Measurements from ENCODE around the gene CD28.
A peak's percentile ranks its signal among the peaks of the same experiment; 100 is the strongest.

CD28 gene

DNA sequence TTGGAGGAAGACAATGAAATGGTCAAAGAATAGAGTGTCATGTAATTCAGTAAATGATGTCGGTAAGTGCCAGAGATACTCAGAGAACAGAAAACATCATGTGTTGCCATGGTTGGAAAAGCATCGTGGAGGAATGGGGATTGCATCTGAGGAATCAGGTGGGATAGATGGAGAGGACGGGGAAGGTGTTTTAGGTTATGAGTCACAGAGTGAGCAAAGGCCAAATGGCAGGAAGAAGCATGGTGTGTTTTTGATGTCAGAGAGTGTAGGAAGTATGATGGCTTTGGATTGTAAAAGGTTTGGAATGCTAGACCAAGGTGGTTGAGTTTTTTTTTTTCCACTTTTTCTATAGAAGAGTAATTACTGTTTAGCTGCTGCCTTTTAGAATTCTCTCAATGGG lies 27.5 kb upstream of the CD28 start:
- Mint-ChIP-seq H3K36me3 (peaks cover 2% of the 10 kb centered on the region), H3K27ac (no peak overlapping the region), H3K27me3 (peaks cover 27% of the 10 kb centered on the region), H3K4me1 (no peaks in the 10 kb centered on the region), H3K4me3 (no peak overlapping the region), H3K9me3 (peaks cover 3% of the 10 kb centered on the region)
- no peak for DNase-seq (ENCODE audit: low spot score in 2 of 2)
- ATAC-seq (ENCODE audit: low read depth): no peak

DNA sequence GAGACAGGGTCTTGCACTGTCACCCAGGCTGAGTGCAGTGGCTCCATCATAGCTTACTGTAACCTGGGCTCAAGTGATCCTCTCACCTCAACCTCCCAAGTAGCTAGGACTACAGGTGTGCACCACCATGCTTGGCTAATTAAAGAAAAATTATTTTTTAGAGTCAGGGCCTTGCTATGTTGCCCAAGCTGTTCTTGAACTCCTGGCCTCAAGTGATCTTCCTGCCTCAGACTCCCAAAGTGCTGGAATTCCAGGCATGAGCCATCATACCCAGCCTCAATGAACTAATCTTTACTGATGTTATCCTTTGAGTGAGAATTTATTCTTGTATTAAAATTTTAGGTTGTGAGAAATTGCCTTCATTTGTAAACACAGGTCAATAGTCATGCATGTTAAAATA lies 27.0 kb upstream of the CD28 start:
- no peaks in the 10 kb centered on the region for H3K4me1 Mint-ChIP-seq
- DNase-seq (ENCODE audit: low spot score in 2 of 2): no peak
- ATAC-seq (ENCODE audit: low read depth): no peak
- H3K36me3 Mint-ChIP-seq: peaks cover 2% of the 10 kb centered on the region
- H3K9me3 Mint-ChIP-seq: peaks cover 3% of the 10 kb centered on the region
- no peak overlapping the region for H3K4me3 Mint-ChIP-seq
- H3K27ac Mint-ChIP-seq: no peak overlapping the region
- H3K27me3 Mint-ChIP-seq: peaks cover 29% of the 10 kb centered on the region

DNA sequence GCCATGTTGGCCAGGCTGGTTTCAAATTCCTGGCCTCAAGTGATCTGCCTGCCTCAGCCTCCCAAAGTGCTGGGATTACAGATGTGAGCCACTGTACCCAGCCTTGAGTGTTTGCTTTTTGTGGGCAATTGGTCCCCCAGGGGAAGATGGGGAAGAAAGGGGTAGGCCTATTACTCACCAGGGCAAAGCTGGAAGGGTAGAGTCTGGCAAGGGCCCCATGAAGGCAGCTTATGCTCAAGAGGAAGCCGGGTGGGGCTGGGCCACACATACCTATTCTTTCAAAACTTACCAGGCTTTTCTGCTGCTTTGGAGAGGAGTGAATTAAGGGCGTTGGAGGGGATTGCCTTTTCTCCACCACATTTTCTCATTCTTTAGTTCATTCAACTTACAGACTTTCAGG lies 24.5 kb upstream of the CD28 start:
- H3K36me3 Mint-ChIP-seq: peaks cover 2% of the 10 kb centered on the region
- ATAC-seq (ENCODE audit: low read depth) (no peak), DNase-seq (ENCODE audit: low spot score in 2 of 2) (no peak)
- H3K27ac Mint-ChIP-seq: no peak overlapping the region
- H3K4me1 Mint-ChIP-seq: no peaks in the 10 kb centered on the region
- peaks cover 32% of the 10 kb centered on the region for H3K27me3 Mint-ChIP-seq
- H3K4me3 Mint-ChIP-seq: no peak overlapping the region
- peaks cover 5% of the 10 kb centered on the region for H3K9me3 Mint-ChIP-seq

DNA sequence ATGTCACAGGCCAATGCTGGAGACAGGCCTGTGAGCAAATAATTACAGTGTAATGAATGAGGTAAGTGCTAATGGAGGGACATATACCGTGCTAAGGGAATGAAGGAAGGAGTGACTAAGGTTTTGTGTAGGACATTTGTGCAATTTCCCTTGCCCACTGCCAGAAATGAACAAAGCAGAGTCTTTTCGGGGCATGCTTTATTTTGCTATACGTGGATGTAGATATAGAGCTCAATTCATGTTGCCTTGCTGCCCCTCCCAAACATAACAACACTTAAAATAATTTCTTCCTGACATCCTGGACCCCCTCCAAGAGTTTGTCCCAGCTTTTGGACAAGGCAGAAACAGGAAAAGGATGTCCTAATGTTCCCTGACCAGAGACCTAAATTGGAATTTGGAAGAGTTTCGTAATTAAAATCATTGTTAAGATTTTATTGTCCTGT lies 23.7 kb upstream of the CD28 start:
- Mint-ChIP-seq H3K36me3 (peaks cover 2% of the 10 kb centered on the region), H3K4me1 (no peaks in the 10 kb centered on the region), H3K27ac (no peak overlapping the region), H3K9me3 (peaks cover 7% of the 10 kb centered on the region), H3K27me3 (peaks cover 36% of the 10 kb centered on the region), H3K4me3 (no peak overlapping the region)
- DNase-seq (ENCODE audit: low spot score in 2 of 2) (no peak), ATAC-seq (ENCODE audit: low read depth) (no peak)

DNA sequence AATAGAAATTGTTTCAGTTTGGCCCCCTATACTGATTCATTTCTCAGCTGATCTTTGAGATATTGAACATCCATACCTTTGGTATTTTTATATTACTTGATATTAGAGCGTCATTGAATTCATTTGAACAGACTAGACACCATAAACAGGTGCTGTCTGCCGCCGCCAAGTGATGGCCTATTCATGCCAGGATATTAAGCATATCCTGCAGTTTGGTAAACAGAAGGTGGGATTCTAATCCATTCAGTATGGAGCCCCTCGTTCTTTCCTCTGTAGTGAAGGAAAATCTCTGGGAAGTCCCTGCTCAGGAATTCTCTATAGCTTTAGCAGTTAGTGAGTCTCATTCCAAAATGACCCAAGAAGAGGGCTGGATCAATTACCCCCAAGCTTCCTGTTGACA lies 23.0 kb upstream of the CD28 start:
- H3K27ac Mint-ChIP-seq: no peak overlapping the region

DNA sequence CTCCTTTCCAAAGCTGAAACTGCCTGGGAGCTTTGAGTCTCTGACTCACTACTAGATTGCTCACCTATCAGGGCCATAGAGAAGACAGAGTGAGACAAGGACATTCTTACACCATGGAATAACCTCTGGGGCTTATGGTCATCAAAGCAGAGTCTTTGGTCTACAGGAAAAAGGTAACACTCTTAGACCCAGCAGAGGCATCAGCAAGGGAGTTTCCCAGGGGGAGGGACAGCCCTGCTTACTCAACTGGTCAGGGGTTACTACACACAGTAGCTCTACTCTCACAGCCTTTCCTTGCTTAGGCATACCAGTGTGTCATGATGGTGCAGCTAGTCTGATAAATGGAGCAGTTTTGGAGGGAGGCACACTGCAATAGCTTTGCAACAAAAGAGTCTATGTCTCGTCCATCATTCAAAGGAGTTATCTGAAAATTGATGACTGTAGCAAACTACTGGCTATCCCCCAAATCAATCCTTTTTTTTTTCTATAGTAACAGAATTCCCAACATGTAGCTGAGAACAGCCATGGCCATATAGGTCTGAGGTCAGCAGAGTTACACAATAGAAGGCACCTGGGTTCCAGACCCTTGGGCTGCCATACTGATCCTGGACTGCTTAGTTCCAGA lies 22.4 kb upstream of the CD28 start:
- Mint-ChIP-seq H3K9me3 (peaks cover 3% of the 10 kb centered on the region), H3K4me3 (no peak overlapping the region), H3K27ac (no peak overlapping the region), H3K4me1 (peaks cover 4% of the 10 kb centered on the region), H3K27me3 (peaks cover 30% of the 10 kb centered on the region), H3K36me3 (no peaks in the 10 kb centered on the region)
- ATAC-seq (ENCODE audit: low read depth) (no peak), DNase-seq (ENCODE audit: low spot score in 2 of 2) (no peak)

More for the DNA sequence above, 23.0 kb upstream of the CD28 start:
- Mint-ChIP-seq H3K9me3 (peaks cover 7% of the 10 kb centered on the region), H3K4me3 (no peak overlapping the region), H3K4me1 (peaks cover under 1% of the 10 kb centered on the region), H3K27me3 (peaks cover 34% of the 10 kb centered on the region), H3K36me3 (peaks cover 2% of the 10 kb centered on the region)
- ATAC-seq (ENCODE audit: low read depth) (no peak), DNase-seq (ENCODE audit: low spot score in 2 of 2) (no peak)

DNA sequence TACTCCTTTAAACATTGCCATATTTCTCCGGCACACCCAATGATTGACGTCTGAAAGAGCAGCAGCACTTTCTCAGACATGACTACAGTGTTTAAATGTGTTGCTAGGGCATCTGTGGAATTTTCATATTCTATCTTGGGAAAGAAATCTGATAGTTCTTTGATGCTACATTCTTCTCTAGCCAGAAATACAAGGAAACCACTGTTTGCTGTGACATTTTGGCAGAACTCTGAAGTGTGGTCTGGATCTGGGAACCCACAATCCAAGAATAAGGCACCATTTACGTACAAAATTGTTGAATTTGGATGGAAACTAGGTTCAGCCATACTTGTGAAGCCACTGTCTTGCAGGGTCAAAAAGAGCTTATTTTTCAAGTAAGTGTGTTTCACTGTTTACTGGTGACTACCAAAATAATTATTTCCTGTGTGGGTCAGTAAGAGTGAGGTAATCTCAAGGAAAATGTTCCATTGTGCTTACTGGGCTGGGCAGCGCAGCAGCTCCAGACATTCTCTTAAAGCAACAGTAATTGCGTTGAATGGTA lies 21.3 kb upstream of the CD28 start:
- Mint-ChIP-seq H3K4me3 (no peak overlapping the region), H3K27ac (no peak overlapping the region), H3K9me3 (peaks cover 3% of the 10 kb centered on the region), H3K27me3 (peaks cover 33% of the 10 kb centered on the region), H3K4me1 (peaks cover 14% of the 10 kb centered on the region), H3K36me3 (no peaks in the 10 kb centered on the region)
- no peak for DNase-seq (ENCODE audit: low spot score in 2 of 2)
- no peak for ATAC-seq (ENCODE audit: low read depth)

DNA sequence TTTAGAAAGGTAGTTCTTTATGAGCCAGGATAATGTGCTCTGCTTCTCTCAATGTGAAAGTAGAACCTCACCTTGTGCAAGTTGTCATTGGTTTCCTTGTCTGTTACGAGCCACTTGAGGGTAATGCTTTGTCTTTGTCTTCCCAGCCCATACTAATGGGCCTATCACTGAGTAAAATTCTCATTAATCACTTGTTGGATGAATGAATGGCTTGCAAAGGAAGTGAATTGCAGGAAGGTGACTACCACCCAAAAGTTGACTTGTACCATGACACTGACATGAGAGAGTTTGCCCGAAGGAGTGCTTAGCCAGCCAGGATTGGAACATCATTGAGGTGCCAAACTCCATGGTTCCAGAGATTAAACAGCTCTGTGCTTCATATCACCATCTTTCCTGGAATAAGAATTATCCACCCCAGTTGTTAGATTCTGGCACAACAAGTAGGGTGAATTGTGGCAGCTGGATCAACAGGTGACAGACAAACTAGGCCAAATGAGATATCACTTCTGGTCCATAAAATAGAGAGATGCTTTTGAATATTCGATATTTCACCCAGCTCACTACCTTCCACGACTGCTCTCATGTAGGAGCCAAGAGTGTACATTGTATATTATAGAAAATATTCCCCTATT lies 20.5 kb upstream of the CD28 start:
- Mint-ChIP-seq H3K9me3 (peaks cover 3% of the 10 kb centered on the region), H3K27me3 (peaks cover 30% of the 10 kb centered on the region), H3K4me1 (peaks cover 15% of the 10 kb centered on the region), H3K36me3 (no peaks in the 10 kb centered on the region), H3K27ac (no peak overlapping the region), H3K4me3 (no peak overlapping the region)
- no peak for DNase-seq (ENCODE audit: low spot score in 2 of 2)
- no peak for ATAC-seq (ENCODE audit: low read depth)

DNA sequence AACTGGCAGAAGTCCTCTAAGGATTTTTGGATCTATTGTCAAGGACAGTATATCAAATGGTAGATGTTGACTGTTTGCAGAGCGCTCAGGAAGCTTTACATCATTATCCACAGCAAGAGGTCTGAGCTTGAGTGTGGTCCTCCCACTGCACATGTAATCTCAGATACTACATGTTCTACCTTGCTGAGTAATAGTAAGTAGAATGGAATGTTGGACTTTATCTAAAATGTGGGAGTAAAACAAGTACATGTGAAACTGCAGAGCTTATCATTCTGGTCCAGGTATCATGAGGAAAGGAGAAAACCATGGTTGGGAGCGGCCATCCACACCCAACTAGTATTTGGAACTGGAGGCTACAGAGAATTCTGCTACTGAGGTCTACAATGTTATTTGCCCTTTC lies 19.3 kb upstream of the CD28 start:
- Mint-ChIP-seq H3K9me3 (peaks cover 3% of the 10 kb centered on the region), H3K36me3 (no peaks in the 10 kb centered on the region), H3K27ac (no peak overlapping the region), H3K27me3 (peaks cover 35% of the 10 kb centered on the region), H3K4me3 (no peak overlapping the region), H3K4me1 (peaks cover 15% of the 10 kb centered on the region)
- ATAC-seq (ENCODE audit: low read depth): no peak
- DNase-seq (ENCODE audit: low spot score in 2 of 2): no peak

DNA sequence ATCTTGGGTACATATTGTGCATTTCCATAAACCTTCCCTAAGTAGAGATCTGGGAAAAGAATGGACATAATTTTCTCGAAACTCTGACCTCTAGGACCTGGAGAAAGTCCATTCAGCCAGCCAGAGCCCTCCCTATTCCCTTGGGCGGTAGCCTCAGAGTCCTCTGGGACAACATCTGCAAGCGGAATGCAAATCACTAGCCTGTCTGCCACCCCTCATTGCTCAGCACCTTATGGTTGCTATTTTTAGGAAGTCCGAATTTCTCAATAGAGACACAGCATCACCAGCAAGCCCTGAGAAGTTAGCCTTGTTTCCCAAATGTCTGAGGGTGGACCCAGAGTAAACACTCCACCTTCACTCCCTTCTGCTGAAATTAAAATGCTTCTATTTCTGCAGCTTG lies 17.6 kb upstream of the CD28 start:
- no peak overlapping the region for H3K4me3 Mint-ChIP-seq
- peak; percentile 4 to 12 for DNase-seq (ENCODE audit: low spot score in 2 of 2)
- H3K9me3 Mint-ChIP-seq: peaks cover 3% of the 10 kb centered on the region
- peak; percentile 79 for ATAC-seq (ENCODE audit: low read depth)
- peaks cover 15% of the 10 kb centered on the region for H3K4me1 Mint-ChIP-seq
- H3K36me3 Mint-ChIP-seq: no peaks in the 10 kb centered on the region
- peaks cover 34% of the 10 kb centered on the region for H3K27me3 Mint-ChIP-seq
- no peak overlapping the region for H3K27ac Mint-ChIP-seq

DNA sequence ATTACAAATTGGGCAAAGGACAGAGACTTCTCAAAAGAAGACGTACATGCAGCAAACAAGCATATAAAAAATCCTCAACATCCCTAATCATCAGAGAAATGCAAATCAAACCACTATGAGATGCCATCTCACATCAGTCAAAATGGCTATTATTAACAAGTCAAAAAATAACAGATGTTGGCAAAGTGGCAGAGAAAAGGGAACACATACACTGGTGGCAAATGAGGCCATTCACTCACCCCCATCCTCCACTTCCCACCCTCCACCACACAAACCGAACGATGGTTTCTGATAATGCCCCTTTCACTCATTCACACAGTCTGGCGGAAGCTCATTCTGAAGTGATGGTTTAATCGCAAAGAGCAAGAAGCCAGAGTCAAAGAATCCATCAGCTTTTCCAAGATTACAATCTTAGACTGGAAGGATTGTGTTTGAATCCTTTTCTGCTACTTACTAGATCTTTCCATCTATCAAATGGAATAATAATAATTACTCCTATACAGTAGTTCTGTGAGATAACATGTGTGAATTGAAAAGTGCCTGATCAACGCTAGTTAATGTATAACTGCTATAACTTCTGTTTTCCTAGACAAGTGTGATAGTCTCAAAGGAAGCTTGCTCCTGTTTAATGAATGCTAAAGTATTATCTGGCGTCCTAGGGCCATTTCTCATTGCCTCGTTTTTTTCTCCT lies 16.9 kb upstream of the CD28 start:
- peaks cover 3% of the 10 kb centered on the region for H3K9me3 Mint-ChIP-seq
- no peak overlapping the region for H3K27ac Mint-ChIP-seq
- no peaks in the 10 kb centered on the region for H3K36me3 Mint-ChIP-seq
- H3K4me1 Mint-ChIP-seq: peaks cover 15% of the 10 kb centered on the region
- ATAC-seq (ENCODE audit: low read depth) (no peak), DNase-seq (ENCODE audit: low spot score in 2 of 2) (no peak)
- peaks cover 30% of the 10 kb centered on the region for H3K27me3 Mint-ChIP-seq
- no peak overlapping the region for H3K4me3 Mint-ChIP-seq

DNA sequence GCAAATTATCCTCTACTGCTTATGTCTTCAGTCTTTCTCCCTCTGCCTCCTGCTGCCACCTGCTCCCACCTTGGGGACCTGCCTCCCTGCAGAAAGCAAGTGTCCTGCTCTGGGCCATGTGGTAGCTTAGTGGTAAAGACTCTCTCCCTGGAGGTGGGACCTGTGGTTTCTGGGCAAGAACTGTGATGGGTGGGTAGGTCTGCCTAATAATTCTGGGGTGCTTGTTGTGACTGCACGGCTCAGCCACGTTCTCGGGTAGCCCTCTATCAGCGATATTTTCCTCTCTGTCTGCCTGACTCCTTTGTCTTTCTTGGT lies 16.4 kb upstream of the CD28 start:
- Mint-ChIP-seq H3K27me3 (peaks cover 33% of the 10 kb centered on the region), H3K36me3 (no peaks in the 10 kb centered on the region), H3K9me3 (peaks cover 3% of the 10 kb centered on the region), H3K4me1 (peaks cover 15% of the 10 kb centered on the region), H3K4me3 (no peak overlapping the region), H3K27ac (no peak overlapping the region)
- no peak for DNase-seq (ENCODE audit: low spot score in 2 of 2)
- ATAC-seq (ENCODE audit: low read depth): no peak

DNA sequence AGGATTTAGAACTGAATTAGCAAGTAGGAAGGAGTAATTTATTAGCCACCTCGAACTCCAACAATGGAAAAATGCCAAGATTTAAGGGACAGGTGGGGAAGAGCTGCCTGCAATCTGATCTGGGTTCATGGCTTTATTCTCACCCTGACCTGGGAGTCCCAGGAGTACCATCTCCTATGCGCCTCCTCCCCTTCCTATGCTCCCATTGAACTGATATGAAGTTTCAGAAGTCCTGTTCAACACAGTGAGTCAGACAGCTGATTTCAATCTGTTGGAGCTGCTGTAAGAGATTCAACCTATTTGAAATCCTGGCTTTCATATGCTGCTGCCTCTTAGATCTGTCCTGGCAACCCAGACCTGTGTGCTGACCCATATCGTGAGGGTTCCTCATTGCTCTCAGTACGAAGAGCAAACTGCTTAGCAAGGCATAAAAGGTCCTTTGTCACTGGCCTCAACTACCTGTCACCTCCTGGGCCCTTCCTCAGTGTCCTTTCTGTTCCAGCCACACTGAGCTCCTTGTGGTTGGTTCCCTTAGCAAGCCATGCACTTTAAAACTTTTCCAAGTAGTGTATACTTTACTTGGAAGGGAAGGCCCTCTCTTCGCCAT lies 15.9 kb upstream of the CD28 start:
- peaks cover 15% of the 10 kb centered on the region for H3K4me1 Mint-ChIP-seq
- H3K36me3 Mint-ChIP-seq: no peaks in the 10 kb centered on the region
- peaks cover 3% of the 10 kb centered on the region for H3K9me3 Mint-ChIP-seq
- ATAC-seq (ENCODE audit: low read depth) (no peak), DNase-seq (ENCODE audit: low spot score in 2 of 2) (no peak)
- no peak overlapping the region for H3K4me3 Mint-ChIP-seq
- no peak overlapping the region for H3K27ac Mint-ChIP-seq
- H3K27me3 Mint-ChIP-seq: peaks cover 37% of the 10 kb centered on the region

DNA sequence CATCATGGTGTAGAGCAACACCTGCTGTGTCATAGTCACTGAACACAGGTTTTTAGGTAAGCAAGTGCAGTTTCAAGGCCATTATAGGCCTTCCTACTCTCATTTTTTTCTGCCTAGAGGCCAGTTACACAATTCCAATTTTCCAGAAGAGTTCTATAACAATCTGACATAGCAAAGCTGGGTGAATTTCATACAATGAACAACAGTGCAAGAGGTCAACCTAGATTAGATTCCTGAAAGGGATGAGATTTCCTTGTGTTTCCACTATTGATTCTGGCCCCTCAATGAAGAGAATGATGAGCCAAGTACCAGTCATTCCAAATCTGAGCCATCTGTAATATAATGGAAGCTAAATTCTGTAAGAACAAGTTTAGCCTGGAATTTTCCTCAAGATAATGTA lies 15.3 kb upstream of the CD28 start:
- no peak overlapping the region for H3K4me3 Mint-ChIP-seq
- H3K27me3 Mint-ChIP-seq: peaks cover 33% of the 10 kb centered on the region
- DNase-seq (ENCODE audit: low spot score in 2 of 2) (no peak), ATAC-seq (ENCODE audit: low read depth) (no peak)
- H3K9me3 Mint-ChIP-seq: peaks cover 3% of the 10 kb centered on the region
- H3K4me1 Mint-ChIP-seq: peaks cover 15% of the 10 kb centered on the region
- H3K36me3 Mint-ChIP-seq: no peaks in the 10 kb centered on the region
- H3K27ac Mint-ChIP-seq: no peak overlapping the region
